Smooth muscle cell (in vitro differentiated cells): ENCODE results near the gene AHNAK. TPM values are rescaled to one million over a fixed set of nuclear protein-coding genes. Genes with fewer than 3 reads are reported as not detected.
A peak's percentile ranks its signal among the peaks of the same experiment; 100 is the strongest.

Source experiments
- DNase-seq: peaks from one replicate; lab custom pipeline; 2025; ENCODE audit not compliant: unreplicated experiment; lab: John Stamatoyannopoulos, UW
- H2AFZ ChIP-seq: fragments of 200-600 bp; sonication (generic); 2 replicates; pipeline ENCODE4 v1.6.0; 2016; ENCODE audit warnings: antibody characterized with exemption, low read depth, mild to moderate bottlenecking
- H3F3A ChIP-seq: fragments of 200-600 bp; sonication (generic); 2 replicates; pipeline ENCODE4 v1.6.0; 2017; ENCODE audit warnings: antibody characterized with exemption, low read depth
- H3K27ac ChIP-seq: fragments of 200-600 bp; sonication (generic); 2 replicates; pipeline ENCODE4 v1.5.1; 2016; ENCODE audit warnings: low read depth, mild to moderate bottlenecking
- H3K27me3 ChIP-seq: fragments of 200-600 bp; sonication (generic); 2 replicates; pipeline ENCODE4 v1.6.1; 2016; ENCODE audit warnings: low read depth, mild to moderate bottlenecking
- H3K36me3 ChIP-seq: fragments of 200-600 bp; sonication (generic); 2 replicates; pipeline ENCODE4 v1.5.1; 2016; ENCODE audit warnings: low read depth
- H3K4me1 ChIP-seq: fragments of 200-600 bp; sonication (generic); 2 replicates; pipeline ENCODE4 v1.5.1; 2016; ENCODE audit warnings: low read depth
- H3K4me2 ChIP-seq: fragments of 200-600 bp; sonication (generic); 2 replicates; pipeline ENCODE4 v1.6.0; 2016; ENCODE audit warnings: mild to moderate bottlenecking
- H3K4me3 ChIP-seq: fragments of 200-600 bp; sonication (generic); 2 replicates; pipeline ENCODE4 v1.5.1; 2016; ENCODE audit warnings: mild to moderate bottlenecking
- H3K79me2 ChIP-seq: fragments of 200-600 bp; sonication (generic); 2 replicates; pipeline ENCODE4 v1.6.0; 2016; ENCODE audit warnings: low read depth, mild to moderate bottlenecking
- H3K9ac ChIP-seq: fragments of 200-600 bp; sonication (generic); 2 replicates; pipeline ENCODE4 v1.6.0; 2016; ENCODE audit warnings: low read depth
- H3K9me3 ChIP-seq: fragments of 200-600 bp; sonication (generic); replicated peaks from 2 replicates; pipeline ENCODE4 v1.5.1; 2016; ENCODE audit warnings: low read depth
- H4K20me1 ChIP-seq: fragments of 200-600 bp; sonication (generic); 2 replicates; pipeline ENCODE4 v1.6.0; 2016; ENCODE audit warnings: low read depth
- WGBS: methylation state at CpG from one replicate; pipeline ENCODE4 v1.1.7; 2016; ENCODE audit warnings: low lambda C conversion rate; 5-methylcytosine and 5-hydroxymethylcytosine counted together
- polyA plus RNA-seq: library from polyadenylated mRNA; unstranded; fragments of >200 nt; fragmentation: Nextera tagmentation; extraction: Ambion mirVana; gene quantifications from 2 replicates; pipeline ENCODE4 v1.2.1, GENCODE V29; 2016
- total RNA-seq: library from RNA; depleted of rRNA; stranded (reverse); fragments of >200 nt; gene quantifications from 2 replicates; pipeline ENCODE4 v1.2.3, GENCODE V29; 2014
- TF ChIP-seq, protein P1 (sequence below): fragments of 200-600 bp; sonication (generic); IDR thresholded peaks from 2 replicates; pipeline ENCODE4 v1.5.1; 2017; ENCODE audit warnings: borderline replicate concordance, mild to moderate bottlenecking, antibody characterized with exemption; ENCODE audit not compliant: insufficient read depth, poor library complexity, severe bottlenecking

AHNAK gene
- total and polyA plus RNA-seq, 2 experiments from 2014 or later: 27.2 to 229 TPM

DNA sequence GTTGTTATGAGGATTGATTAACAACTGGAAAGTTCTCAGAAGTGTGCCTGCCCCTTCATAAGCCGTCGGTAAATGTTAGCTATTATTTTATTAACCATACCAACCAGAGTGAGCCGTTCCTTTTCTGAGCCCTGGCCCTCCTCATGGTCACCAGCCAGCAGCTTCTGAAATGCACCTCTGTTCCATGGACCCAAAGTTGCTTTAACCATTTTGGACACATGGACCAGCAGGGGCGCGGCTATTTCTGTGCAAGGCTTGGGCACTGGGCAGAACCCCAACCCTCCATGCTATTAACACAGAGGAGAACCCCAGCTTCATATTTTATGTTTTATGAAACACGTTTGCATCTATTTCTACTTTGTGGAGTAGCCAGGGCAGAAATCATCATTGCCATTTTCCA lies 146.3 kb downstream of the AHNAK start:
- Histone ChIP-seq H3K4me2 (peak overlapping the region; percentile 33), H3K36me3 (no peaks in the 10 kb centered on the region), H3K27ac (peak overlapping the region; percentile 13), H3F3A (peaks cover 29% of the 10 kb centered on the region), H3K27me3 (no peaks in the 10 kb centered on the region), H3K9me3 (no peaks in the 10 kb centered on the region), H3K4me3 (no peak overlapping the region), H3K79me2 (no peaks in the 10 kb centered on the region), H3K4me1 (no peaks in the 10 kb centered on the region), H4K20me1 (no peaks in the 10 kb centered on the region), H3K9ac (no peak overlapping the region), H2AFZ (no peak overlapping the region)
- DNase-seq: no peak
- TF ChIP-seq, protein P1, sequence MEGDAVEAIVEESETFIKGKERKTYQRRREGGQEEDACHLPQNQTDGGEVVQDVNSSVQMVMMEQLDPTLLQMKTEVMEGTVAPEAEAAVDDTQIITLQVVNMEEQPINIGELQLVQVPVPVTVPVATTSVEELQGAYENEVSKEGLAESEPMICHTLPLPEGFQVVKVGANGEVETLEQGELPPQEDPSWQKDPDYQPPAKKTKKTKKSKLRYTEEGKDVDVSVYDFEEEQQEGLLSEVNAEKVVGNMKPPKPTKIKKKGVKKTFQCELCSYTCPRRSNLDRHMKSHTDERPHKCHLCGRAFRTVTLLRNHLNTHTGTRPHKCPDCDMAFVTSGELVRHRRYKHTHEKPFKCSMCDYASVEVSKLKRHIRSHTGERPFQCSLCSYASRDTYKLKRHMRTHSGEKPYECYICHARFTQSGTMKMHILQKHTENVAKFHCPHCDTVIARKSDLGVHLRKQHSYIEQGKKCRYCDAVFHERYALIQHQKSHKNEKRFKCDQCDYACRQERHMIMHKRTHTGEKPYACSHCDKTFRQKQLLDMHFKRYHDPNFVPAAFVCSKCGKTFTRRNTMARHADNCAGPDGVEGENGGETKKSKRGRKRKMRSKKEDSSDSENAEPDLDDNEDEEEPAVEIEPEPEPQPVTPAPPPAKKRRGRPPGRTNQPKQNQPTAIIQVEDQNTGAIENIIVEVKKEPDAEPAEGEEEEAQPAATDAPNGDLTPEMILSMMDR: no peak
- 63% methylated on average over 6 of the region's 6 CpGs for whole genome bisulfite sequencing

GRCh38 chr11:62399878-62400266 lies 146.7 kb downstream of the AHNAK start:
- WGBS: 58% methylated on average over 7 of the region's 7 CpGs
- no peak overlapping the region for H3K4me3 ChIP-seq
- H3K9ac ChIP-seq: no peak overlapping the region
- no peaks in the 10 kb centered on the region for H3K9me3 ChIP-seq
- H3K27ac ChIP-seq: peak overlapping the region; percentile 13
- TF ChIP-seq, protein P1: no peak
- H3K4me2 ChIP-seq: peak overlapping the region; percentile 33
- H3K4me1 ChIP-seq: no peaks in the 10 kb centered on the region
- no peaks in the 10 kb centered on the region for H4K20me1 ChIP-seq
- H3F3A ChIP-seq: peaks cover 29% of the 10 kb centered on the region
- no peaks in the 10 kb centered on the region for H3K79me2 ChIP-seq
- no peak for DNase-seq
- no peak overlapping the region for H2AFZ ChIP-seq
- H3K27me3 ChIP-seq: no peaks in the 10 kb centered on the region
- no peaks in the 10 kb centered on the region for H3K36me3 ChIP-seq

DNA sequence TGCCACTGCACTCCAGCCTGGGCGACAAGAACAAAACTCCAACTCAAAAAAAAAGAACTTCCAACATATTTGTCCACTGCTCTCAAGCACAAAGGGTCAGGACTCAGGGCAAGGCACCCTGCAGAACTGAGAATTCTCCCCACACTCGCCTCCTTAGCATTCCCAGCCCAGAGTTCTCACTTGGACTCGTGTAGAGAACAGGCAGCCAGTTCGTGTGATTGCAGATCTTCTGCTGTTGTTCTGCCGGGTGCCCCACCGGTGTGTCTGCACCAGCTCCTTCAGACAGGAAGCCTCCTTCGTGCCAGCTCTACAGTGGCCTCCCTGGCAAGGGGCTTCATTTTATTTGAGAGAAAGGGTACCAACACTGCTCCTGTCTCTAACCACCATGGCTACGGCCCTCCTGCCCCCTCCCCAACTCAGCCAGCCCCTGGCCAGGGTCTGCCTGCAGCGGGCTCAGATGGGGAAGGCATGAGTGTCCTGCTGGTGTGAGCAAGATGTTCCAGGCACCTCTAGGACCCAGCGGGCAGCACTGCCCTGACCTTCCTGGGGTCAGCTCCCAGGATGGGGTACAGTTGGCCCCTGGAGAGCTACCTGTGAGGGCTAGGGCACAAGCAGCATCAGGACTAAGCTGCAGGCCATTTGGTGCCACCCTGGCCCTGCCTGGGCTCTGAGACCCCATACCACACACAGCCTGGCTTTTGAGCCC lies 147.3 kb downstream of the AHNAK start:
- H3K9ac ChIP-seq: no peak overlapping the region
- DNase-seq: no peak
- H3K27ac ChIP-seq: peak overlapping the region; percentile 13
- H3K4me3 ChIP-seq: no peak overlapping the region
- no peaks in the 10 kb centered on the region for H4K20me1 ChIP-seq
- no peaks in the 10 kb centered on the region for H3K4me1 ChIP-seq
- H3K36me3 ChIP-seq: no peaks in the 10 kb centered on the region
- TF ChIP-seq, protein P1: no peak
- 60% methylated on average over 10 of the region's 10 CpGs for WGBS
- H3K79me2 ChIP-seq: no peaks in the 10 kb centered on the region
- H3F3A ChIP-seq: peaks cover 29% of the 10 kb centered on the region
- no peaks in the 10 kb centered on the region for H3K9me3 ChIP-seq
- peak overlapping the region; percentile 22 for H3K4me2 ChIP-seq
- H2AFZ ChIP-seq: no peak overlapping the region
- H3K27me3 ChIP-seq: no peaks in the 10 kb centered on the region
